Common myeloid progenitor, CD34-positive (primary cell): ENCODE data around the gene ZSWIM1.
"Not testable (repeated sequence)": the region's sequence is repeated elsewhere in the genome, so short reads cannot be mapped to it uniquely, and the experiment has no call there.

Experiments used
- CTCF ChIA-PET: fragments of 350-600 bp; sonication (Branson Sonifier 250); formaldehyde crosslinking; loops from one replicate; lab custom pipeline; 2021; ENCODE audit warnings: antibody characterized with exemption; lab: Charles Lee
- POLR2A ChIA-PET: fragments of 350-600 bp; sonication (Branson Sonifier 250); formaldehyde crosslinking; loops from one replicate; lab custom pipeline; 2021; ENCODE audit warnings: antibody characterized with exemption; lab: Charles Lee
- DNase-seq, 3 donors: peaks; one replicate each; pipeline versions ENCODE4 v3.0.0 to v3.0.0-alpha.2; 2013
- H3K27ac ChIP-seq, 2 experiments: 1 replicate in 1 of 2; 2 replicates in 1 of 2; pipeline ENCODE4 v1.7.0; 2013; ENCODE audit warnings: inconsistent platforms in 2 of 2, low read length in 2 of 2, mild to moderate bottlenecking in 2 of 2, low read depth in 1 of 2, moderate library complexity in 1 of 2; ENCODE audit not compliant: severe bottlenecking in 2 of 2, insufficient read depth in 1 of 2, poor library complexity in 1 of 2
- H3K27me3 ChIP-seq, 5 experiments: replicated peaks in 2 of 5; 1 replicate in 3 of 5; 2 replicates in 2 of 5; pipeline versions ENCODE4 v1.6.1 to v1.7.0; 2013; ENCODE audit warnings: low read length in 4 of 5, mild to moderate bottlenecking in 2 of 5, moderate library complexity in 2 of 5, inconsistent platforms in 1 of 5; ENCODE audit not compliant: insufficient read depth in 5 of 5, control insufficient read depth in 4 of 5
- H3K36me3 ChIP-seq, 4 experiments: 1 replicate in 2 of 4; 2 replicates in 2 of 4; pipeline versions ENCODE4 v1.6.1 to v1.7.0; 2013; ENCODE audit warnings: low read length in 3 of 4, control low read depth in 1 of 4, mild to moderate bottlenecking in 1 of 4; ENCODE audit not compliant: control insufficient read depth in 4 of 4, insufficient read depth in 4 of 4
- H3K4me1 ChIP-seq, 4 experiments: 1 replicate in 3 of 4; 2 replicates in 1 of 4; pipeline versions ENCODE4 v1.6.1 to v1.7.1; 2013; ENCODE audit warnings: low read length in 3 of 4, mild to moderate bottlenecking in 3 of 4, control low read depth in 1 of 4, inconsistent platforms in 1 of 4, moderate library complexity in 1 of 4; ENCODE audit not compliant: control insufficient read depth in 4 of 4, insufficient read depth in 4 of 4; ENCODE audit errors: control extremely low read depth in 1 of 4
- H3K4me3 ChIP-seq, 7 experiments: 1 replicate in 4 of 7; 2 replicates in 3 of 7; pipeline versions ENCODE4 v1.5.1 to v1.7.0; 2013; ENCODE audit warnings: mild to moderate bottlenecking in 7 of 7, low read length in 6 of 7, moderate library complexity in 6 of 7, inconsistent platforms in 2 of 7, low read depth in 2 of 7, control low read depth in 1 of 7; ENCODE audit not compliant: insufficient read depth in 4 of 7, control insufficient read depth in 1 of 7; ENCODE audit errors: extremely low read depth in 1 of 7
- H3K9me3 ChIP-seq, 5 experiments: 1 replicate in 4 of 5; 2 replicates in 1 of 5; pipeline versions ENCODE4 v1.6.1 to v1.7.1; 2013; ENCODE audit warnings: low read length in 4 of 5, mild to moderate bottlenecking in 2 of 5, inconsistent platforms in 1 of 5, low read depth in 1 of 5, moderate library complexity in 1 of 5; ENCODE audit not compliant: control insufficient read depth in 4 of 5, insufficient read depth in 2 of 5; ENCODE audit errors: control extremely low read depth in 1 of 5
- WGBS: methylation state at CpG from one replicate; pipeline ENCODE4 v1.1.5; 2013; ENCODE audit not compliant: insufficient coverage; 5-methylcytosine and 5-hydroxymethylcytosine counted together

ZSWIM1 gene

DNA sequence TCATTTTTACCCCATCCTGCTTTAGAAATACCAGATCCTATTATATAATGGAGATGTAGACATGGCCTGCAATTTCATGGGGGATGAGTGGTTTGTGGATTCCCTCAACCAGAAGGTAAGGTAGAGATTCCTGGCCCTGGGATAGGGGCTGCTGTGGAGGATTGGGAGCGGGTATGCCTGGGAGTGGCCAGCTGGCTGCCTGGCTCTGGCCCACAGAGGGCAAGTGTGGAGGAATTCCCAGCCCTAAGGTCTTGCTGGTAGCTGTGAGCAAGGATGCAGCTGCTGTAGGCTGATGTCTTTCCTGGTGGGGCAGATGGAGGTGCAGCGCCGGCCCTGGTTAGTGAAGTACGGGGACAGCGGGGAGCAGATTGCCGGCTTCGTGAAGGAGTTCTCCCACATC lies 16.7 kb downstream of the ZSWIM1 start:
- ChIA-PET POLR2A (no interaction called here), CTCF (interaction anchor here (1.0 to 2.1 kb wide), 2 partner anchors 10 to 98 kb away, joined by 6 to 11 read pairs; no protein-coding TSS in a partner anchor)
- Histone ChIP-seq H3K27me3 (no peaks in the 10 kb centered on the region), H3K27ac (no peak overlapping the region), H3K4me1 (peaks cover 0 to 6% (median 4%) of the 10 kb centered on the region in 4 experiments), H3K9me3 (no peaks in the 10 kb centered on the region), H3K36me3 (peaks cover 11 to 67% (median 43%) of the 10 kb centered on the region in 4 experiments), H3K4me3 (no peak overlapping the region)
- WGBS, result 92% methylated on average over 6 of the region's 7 CpGs
- DNase-seq, result no peak

DNA sequence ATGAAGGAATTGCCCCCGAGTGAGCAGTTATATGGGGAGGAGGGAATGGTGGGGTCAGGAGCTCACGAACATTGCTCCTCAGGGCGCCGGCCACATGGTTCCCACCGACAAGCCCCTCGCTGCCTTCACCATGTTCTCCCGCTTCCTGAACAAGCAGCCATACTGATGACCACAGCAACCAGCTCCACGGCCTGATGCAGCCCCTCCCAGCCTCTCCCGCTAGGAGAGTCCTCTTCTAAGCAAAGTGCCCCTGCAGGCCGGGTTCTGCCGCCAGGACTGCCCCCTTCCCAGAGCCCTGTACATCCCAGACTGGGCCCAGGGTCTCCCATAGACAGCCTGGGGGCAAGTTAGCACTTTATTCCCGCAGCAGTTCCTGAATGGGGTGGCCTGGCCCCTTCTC lies 17.3 kb downstream of the ZSWIM1 start:
- no peaks in the 10 kb centered on the region for H3K27me3 ChIP-seq
- CTCF ChIA-PET, result interaction anchor here (0.9 to 2.1 kb wide), 5 partner anchors 8 to 99 kb away, joined by 3 to 11 read pairs (median 4); no protein-coding TSS in a partner anchor
- H3K4me1 ChIP-seq, result peaks cover 0 to under 1% (median under 1%) of the 10 kb centered on the region in 4 experiments
- POLR2A ChIA-PET, result interaction anchor here (0.7 kb wide), 1 partner anchor 792 kb away, joined by 3 read pairs; no protein-coding TSS in a partner anchor
- H3K4me3 ChIP-seq, result no peak overlapping the region
- 95% methylated on average over 9 of the region's 12 CpGs for WGBS
- H3K27ac ChIP-seq, result no peak overlapping the region
- no peak for DNase-seq
- H3K9me3 ChIP-seq, result no peaks in the 10 kb centered on the region
- peaks cover 11 to 62% (median 40%) of the 10 kb centered on the region in 4 experiments for H3K36me3 ChIP-seq

DNA sequence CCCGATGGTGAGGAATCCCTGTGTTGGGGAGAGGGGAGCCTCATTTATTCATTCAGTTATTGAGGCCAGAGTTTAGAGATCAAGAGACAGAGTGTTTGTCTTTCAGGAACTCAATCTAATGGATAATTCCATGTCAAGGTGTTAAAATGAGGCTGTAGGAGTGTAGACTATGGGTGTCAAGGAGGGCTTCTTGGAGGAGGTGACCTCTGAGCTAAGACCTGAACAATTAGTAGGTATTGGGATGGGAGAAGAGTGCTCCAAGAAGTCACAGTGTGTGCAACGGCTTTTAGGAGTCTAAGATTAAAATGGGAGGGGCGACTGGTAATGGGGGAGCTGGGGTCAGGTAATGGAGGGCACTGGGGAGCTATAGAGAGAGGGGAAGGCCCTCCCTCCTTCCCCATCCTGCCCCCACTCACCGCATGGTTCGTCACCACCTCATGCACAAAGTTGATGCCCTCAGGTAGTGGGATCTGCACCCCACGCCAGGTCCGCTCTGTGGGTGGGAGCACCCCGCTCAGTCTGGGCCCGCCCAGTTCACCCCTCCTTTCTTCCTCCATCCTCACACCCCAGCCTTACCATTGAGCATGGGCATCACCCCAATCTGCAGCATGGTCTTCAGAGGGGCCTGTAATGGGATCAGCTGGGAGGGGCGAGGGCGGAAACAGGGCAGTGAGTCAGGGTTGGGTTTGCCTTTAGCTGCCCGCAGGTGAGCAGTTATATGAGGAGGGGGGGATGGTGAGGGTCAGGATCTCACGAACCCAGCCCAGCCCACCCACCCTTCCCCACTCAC lies 18.2 kb downstream of the ZSWIM1 start:
- H3K27me3 ChIP-seq, result no peaks in the 10 kb centered on the region
- no peak overlapping the region for H3K4me3 ChIP-seq
- ChIA-PET POLR2A (interaction anchor here (0.6 kb wide), 1 partner anchor 43 kb away, joined by 3 read pairs; no protein-coding TSS in a partner anchor), CTCF (interaction anchor here (0.8 to 2.1 kb wide), 5 partner anchors 9 to 100 kb away, joined by 3 to 11 read pairs (median 4); no protein-coding TSS in a partner anchor)
- H3K4me1 ChIP-seq, result no peaks in the 10 kb centered on the region
- no peaks in the 10 kb centered on the region for H3K9me3 ChIP-seq
- H3K27ac ChIP-seq, result no peak overlapping the region
- 90% methylated on average over 5 of the region's 13 CpGs for WGBS
- H3K36me3 ChIP-seq, result peaks cover 6 to 55% (median 36%) of the 10 kb centered on the region in 4 experiments
- DNase-seq, result no peak

DNA sequence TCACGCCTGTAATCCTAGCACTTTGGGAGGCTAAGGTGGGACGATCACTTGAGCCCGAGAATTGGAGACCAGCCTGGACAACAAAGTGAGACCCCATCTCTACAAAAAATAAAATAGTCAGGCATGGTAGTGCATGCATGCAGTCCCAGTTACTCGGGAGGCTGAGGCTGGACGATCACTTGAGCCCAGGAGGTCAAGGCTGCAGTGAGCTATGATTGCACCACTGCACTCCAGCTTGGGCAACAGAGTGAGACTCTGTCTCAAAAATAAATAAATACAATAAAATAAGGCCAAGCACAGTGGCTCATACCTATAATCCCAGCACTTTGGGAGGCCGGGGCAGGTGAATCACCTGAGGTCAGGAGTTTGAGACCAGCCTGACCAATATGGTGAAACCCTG lies 20.3 kb downstream of the ZSWIM1 start:
- POLR2A ChIA-PET, H3K4me3 ChIP-seq, DNase-seq, H3K9me3 ChIP-seq, H3K27ac ChIP-seq, H3K27me3 ChIP-seq, H3K4me1 ChIP-seq: not testable (repeated sequence)
- peaks cover 3 to 44% (median 29%) of the 10 kb centered on the region in 4 experiments for H3K36me3 ChIP-seq
- 100% methylated on average over 3 of the region's 6 CpGs for WGBS
- CTCF ChIA-PET, result interaction anchor here (2.7 kb wide), 1 partner anchor 10 kb away, joined by 11 read pairs; the partner anchor contains the start of genes CTSA and NEURL2

DNA sequence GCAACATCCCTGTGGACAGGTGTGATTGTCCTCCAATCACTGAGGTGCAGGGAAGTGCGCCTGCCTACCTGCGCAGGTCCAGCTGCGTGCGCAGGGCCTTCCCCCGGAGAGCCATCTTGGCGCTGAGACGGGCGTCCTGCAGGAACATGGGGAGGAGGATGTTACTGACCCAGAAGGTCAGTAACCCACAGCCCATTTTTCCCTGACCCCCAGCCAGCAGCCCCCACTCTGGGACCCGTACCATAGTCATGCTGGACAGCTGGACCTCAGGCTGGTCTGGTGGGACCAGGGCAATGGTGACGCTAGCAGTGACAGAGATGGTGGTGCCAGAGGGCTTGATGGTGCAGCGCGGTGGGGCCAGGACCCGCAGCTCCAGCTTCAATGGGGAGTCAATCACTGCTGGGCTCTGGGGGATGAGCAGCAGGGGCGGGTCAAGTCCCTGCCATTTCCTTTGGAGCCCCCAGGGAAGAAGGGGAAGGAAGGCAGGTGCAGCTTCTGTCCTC lies 21.2 kb downstream of the ZSWIM1 start:
- H3K27ac ChIP-seq, result no peak overlapping the region
- no peak for DNase-seq
- peaks cover 0 to 8% (median 1%) of the 10 kb centered on the region in 4 experiments for H3K4me1 ChIP-seq
- no peak overlapping the region for H3K4me3 ChIP-seq
- WGBS, result 97% methylated on average over 14 of the region's 14 CpGs
- H3K36me3 ChIP-seq, result peaks cover 2 to 38% (median 24%) of the 10 kb centered on the region in 4 experiments
- POLR2A ChIA-PET, result no interaction called here
- H3K9me3 ChIP-seq, result no peaks in the 10 kb centered on the region
- no peaks in the 10 kb centered on the region for H3K27me3 ChIP-seq
- CTCF ChIA-PET, result interaction anchor here (1.3 to 2.7 kb wide), 2 partner anchors 11 to 103 kb away, joined by 3 to 11 read pairs; partner anchors contain the start of genes CTSA and NEURL2

DNA sequence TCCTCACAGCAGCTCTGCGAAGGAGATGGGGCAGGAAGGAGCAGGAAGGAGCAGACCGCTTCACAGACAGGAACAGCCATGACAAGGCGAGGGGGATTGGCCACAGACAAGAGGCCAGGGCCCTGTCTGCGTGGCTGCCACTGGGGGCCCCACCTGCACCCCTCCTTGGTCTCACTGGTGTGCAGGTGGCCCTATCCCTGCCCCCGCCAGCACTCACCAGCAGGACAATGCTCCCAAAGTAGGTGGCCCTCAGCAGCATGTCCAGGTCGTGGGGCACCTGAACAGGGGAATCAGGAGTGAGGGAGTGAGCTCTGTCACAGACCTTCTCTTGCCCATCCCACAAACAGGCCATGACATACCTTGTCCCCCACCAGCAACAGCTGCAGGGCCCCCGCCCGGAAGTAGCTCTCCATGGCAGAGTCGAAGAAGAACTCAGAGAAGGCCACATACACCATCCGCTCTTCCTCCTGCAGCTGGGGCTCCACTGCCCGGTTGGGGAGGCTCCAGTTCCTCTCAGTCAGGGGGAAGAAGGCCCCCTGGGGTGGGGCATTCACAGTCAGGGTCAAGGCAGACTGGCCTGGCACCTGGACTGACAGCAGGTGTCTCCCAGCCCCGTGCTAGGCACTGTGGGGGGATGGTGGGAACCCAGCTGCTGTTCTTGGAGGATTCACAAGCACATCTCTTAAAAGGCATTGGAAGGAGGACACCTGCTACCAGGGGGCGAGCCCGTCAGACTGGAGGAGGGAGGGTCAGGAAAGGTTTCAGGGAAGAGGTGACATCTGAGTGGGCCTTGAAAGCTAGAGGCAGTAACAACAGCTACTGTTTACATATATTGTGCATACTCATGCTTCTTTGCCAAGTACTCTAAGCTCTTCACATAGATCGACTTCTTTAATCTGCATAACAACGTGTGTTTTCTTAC lies 23.8 kb downstream of the ZSWIM1 start:
- Histone ChIP-seq H3K36me3 (peaks cover 0 to 17% (median 7%) of the 10 kb centered on the region in 4 experiments), H3K27me3 (no peaks in the 10 kb centered on the region), H3K27ac (no peak overlapping the region), H3K9me3 (no peaks in the 10 kb centered on the region), H3K4me1 (peaks cover 0 to 11% (median 3%) of the 10 kb centered on the region in 4 experiments), H3K4me3 (no peak overlapping the region)
- DNase-seq, result no peak
- ChIA-PET CTCF (interaction anchor here (0.9 to 2.8 kb wide), 6 partner anchors 12 to 82 kb away, joined by 3 to 16 read pairs (median 4); partner anchors contain the start of genes CTSA, NEURL2 and PCIF1), POLR2A (interaction anchor here (0.8 kb wide), 1 partner anchor 23 kb away, joined by 3 read pairs; no protein-coding TSS in a partner anchor)
- 88% methylated on average over 9 of the region's 16 CpGs for WGBS
